Measurements from ENCODE around the gene KCNJ3.

The KCNJ3 gene

DNA sequence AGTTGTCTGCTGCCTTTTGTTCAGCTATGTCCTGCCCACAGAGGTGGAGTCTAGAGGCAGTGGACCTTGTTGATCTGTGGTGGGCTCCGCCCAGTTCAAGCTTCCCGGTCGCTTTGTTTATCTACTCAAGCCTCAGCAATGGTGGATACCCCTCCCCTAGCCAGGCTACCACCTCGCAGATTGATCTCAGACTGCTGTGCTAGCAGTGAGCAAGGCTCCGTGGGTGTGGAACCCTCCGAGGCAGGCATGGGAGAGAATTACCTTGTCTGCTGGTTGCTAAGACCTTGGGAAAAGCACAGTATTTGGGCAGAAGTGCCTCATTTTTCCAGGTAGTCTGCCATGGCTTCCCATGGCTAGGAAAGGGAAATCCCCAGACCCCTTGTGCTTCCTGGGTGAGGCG is 146.0 kb downstream of the KCNJ3 start:
- no peak for TF ChIP-seq ZNF621 (tag by site-specific recombination; IDR thresholded peaks at IDR 0.05)
- no peak for TF ChIP-seq ZNF324 (tag by site-specific recombination; IDR thresholded peaks at IDR 0.05)
- Histone ChIP-seq H3K4me1 (ENCODE audit: control insufficient read depth, insufficient read depth, low read length) (no peaks in the 10 kb centered on the region), H3K27ac (ENCODE audit: extremely low read depth, low read depth, low read length) (no peak overlapping the region), H3K36me3 (ENCODE audit: control insufficient read depth in 2 of 2, insufficient read depth in 1 of 2, low read length in 2 of 2) (no peaks in the 10 kb centered on the region), H3K9me3 (ENCODE audit: control insufficient read depth, insufficient read depth, low read depth, low read length) (no peaks in the 10 kb centered on the region), H3K4me3 (ENCODE audit: low read depth, low read length) (no peak overlapping the region)
- POLR2A ChIA-PET, result no interaction called here
- CTCF ChIA-PET, result no interaction called here

DNA sequence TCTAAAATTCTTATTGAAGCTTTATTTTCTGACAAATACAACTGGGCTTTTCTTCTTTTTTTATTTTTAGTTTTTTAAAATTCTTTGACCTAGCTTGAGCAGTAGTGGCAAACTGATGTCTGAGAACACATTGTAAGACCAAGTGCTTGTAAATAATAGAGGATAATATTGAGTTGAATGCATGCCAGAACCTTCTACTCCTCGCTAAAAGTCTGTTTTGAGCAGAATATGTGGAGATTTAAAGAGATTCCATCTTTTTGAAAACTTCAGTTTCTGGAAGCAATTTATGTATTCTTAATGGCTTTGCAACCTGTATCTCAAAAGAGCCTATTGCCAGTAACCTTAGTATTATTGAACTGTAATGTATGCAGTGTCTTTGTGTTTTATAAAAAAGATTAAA is 148.3 kb downstream of the KCNJ3 start:
- TF ChIP-seq HOXA7 (CRISPR knock-in tag; IDR thresholded peaks at IDR 0.05; ENCODE audit: borderline replicate concordance) (no peak), ZBTB7A (tag by site-specific recombination; IDR thresholded peaks at IDR 0.05; ENCODE audit: low read depth) (no peak), MEIS1 (CRISPR knock-in tag; IDR thresholded peaks at IDR 0.05; ENCODE audit: borderline replicate concordance) (no peak), FEZF1 (tag by site-specific recombination; IDR thresholded peaks at IDR 0.05) (no peak), ZNF266 (tag by site-specific recombination; IDR thresholded peaks at IDR 0.05; ENCODE audit: low read depth) (no peak), ZNF211 (tag by site-specific recombination; IDR thresholded peaks at IDR 0.05; ENCODE audit: low read depth) (no peak), ZNF544 (tag by site-specific recombination; IDR thresholded peaks at IDR 0.05) (no peak), ZNF660 (tag by site-specific recombination; IDR thresholded peaks at IDR 0.05) (no peak), ZNF510 (tag by site-specific recombination; IDR thresholded peaks at IDR 0.05; ENCODE audit: insufficient replicate concordance) (no peak), PRDM10 (tag by site-specific recombination; IDR thresholded peaks at IDR 0.05) (no peak), ZNF596 (tag by site-specific recombination; IDR thresholded peaks at IDR 0.05) (no peak), ZNF555 (tag by site-specific recombination; conservative IDR thresholded peaks at IDR 0.05) (no peak), EGR2 (tag by site-specific recombination; IDR thresholded peaks at IDR 0.05; ENCODE audit: low read depth) (no peak), ZIC2 (tag by site-specific recombination; IDR thresholded peaks at IDR 0.05) (no peak), ZNF785 (tag by site-specific recombination; IDR thresholded peaks at IDR 0.05) (no peak)
- TF ChIP-seq, protein P1, sequence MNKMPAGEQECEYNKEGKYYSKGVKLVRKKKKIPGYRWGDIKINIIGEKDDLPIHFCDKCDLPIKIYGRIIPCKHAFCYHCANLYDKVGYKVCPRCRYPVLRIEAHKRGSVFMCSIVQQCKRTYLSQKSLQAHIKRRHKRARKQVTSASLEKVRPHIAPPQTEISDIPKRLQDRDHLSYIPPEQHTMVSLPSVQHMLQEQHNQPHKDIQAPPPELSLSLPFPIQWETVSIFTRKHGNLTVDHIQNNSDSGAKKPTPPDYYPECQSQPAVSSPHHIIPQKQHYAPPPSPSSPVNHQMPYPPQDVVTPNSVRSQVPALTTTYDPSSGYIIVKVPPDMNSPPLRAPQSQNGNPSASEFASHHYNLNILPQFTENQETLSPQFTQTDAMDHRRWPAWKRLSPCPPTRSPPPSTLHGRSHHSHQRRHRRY (tag by site-specific recombination; IDR thresholded peaks at IDR 0.05), result no peak
- TF ChIP-seq, protein P2, sequence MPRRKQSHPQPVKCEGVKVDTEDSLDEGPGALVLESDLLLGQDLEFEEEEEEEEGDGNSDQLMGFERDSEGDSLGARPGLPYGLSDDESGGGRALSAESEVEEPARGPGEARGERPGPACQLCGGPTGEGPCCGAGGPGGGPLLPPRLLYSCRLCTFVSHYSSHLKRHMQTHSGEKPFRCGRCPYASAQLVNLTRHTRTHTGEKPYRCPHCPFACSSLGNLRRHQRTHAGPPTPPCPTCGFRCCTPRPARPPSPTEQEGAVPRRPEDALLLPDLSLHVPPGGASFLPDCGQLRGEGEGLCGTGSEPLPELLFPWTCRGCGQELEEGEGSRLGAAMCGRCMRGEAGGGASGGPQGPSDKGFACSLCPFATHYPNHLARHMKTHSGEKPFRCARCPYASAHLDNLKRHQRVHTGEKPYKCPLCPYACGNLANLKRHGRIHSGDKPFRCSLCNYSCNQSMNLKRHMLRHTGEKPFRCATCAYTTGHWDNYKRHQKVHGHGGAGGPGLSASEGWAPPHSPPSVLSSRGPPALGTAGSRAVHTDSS (tag by site-specific recombination; IDR thresholded peaks at IDR 0.05), result no peak
- Histone ChIP-seq H3K36me3 (ENCODE audit: control insufficient read depth in 2 of 2, insufficient read depth in 1 of 2, low read length in 2 of 2) (no peaks in the 10 kb centered on the region), H3K4me1 (ENCODE audit: control insufficient read depth, insufficient read depth, low read length) (no peaks in the 10 kb centered on the region), H3K27ac (ENCODE audit: extremely low read depth, low read depth, low read length) (no peak overlapping the region), H3K9me3 (ENCODE audit: control insufficient read depth, insufficient read depth, low read depth, low read length) (no peaks in the 10 kb centered on the region), H3K4me3 (ENCODE audit: low read depth, low read length) (no peak overlapping the region)
- POLR2A ChIA-PET, result no interaction called here
- CTCF ChIA-PET, result interaction anchor here (0.7 kb wide), 1 partner anchor 42 kb away, joined by 3 read pairs; no protein-coding TSS in a partner anchor

Measured in HEK293 (cell line).